ENCODE results near the gene TMEM11.

The TMEM11 gene

DNA sequence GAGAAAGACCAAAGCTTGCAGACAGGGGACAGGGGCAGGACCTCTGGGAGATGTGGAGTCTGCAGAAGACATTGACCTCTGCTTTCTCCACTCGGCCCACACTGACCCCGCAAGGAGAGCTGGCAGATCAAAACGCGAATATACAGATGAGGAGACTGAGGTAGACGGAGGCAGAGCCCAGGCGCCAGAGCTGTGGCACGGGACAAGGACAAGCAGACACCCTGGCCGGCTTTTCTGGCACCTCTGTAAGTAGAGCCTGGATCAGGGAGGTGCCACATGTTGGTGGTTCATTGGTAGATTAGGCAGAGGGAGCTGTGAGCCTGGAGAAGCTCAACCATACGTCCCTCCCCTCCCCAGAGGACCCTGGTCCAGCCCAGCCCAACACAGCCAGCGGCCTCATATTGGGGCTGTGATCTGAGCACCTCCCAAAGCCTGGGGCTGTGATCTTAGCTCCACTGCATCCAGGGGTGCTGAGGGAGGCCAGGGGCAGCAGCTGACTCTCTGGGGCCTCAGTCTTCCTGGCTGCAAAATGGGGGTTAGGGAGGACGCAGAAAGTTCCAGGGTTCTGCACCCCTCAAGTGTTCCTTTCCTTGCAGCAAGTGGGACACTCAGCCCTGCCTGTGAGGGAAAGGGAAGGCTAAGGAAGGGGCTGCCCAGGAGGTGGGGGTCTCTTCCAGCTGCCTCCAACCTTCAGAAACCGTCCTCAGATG lies 35.3 kb upstream of the TMEM11 start:
- no peak overlapping the region for H3K27ac ChIP-seq
- no peak for DNase-seq
- H3K4me3 ChIP-seq (ENCODE audit: low read depth, low read length), result no peak overlapping the region
- TF ChIP-seq, protein P1, sequence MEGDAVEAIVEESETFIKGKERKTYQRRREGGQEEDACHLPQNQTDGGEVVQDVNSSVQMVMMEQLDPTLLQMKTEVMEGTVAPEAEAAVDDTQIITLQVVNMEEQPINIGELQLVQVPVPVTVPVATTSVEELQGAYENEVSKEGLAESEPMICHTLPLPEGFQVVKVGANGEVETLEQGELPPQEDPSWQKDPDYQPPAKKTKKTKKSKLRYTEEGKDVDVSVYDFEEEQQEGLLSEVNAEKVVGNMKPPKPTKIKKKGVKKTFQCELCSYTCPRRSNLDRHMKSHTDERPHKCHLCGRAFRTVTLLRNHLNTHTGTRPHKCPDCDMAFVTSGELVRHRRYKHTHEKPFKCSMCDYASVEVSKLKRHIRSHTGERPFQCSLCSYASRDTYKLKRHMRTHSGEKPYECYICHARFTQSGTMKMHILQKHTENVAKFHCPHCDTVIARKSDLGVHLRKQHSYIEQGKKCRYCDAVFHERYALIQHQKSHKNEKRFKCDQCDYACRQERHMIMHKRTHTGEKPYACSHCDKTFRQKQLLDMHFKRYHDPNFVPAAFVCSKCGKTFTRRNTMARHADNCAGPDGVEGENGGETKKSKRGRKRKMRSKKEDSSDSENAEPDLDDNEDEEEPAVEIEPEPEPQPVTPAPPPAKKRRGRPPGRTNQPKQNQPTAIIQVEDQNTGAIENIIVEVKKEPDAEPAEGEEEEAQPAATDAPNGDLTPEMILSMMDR (IDR thresholded peaks at IDR 0.05; ENCODE audit: low read depth, low read length, missing control alignments), result no peak
- H3K27me3 ChIP-seq (replicated peaks), result no peaks in the 10 kb centered on the region
- H3K36me3 ChIP-seq (replicated peaks), result no peaks in the 10 kb centered on the region
- in situ Hi-C loops (cut with HindIII; ENCODE audit: low pct_ligation_motif_present, low sequenced_read_pairs), result no loop called here

DNA sequence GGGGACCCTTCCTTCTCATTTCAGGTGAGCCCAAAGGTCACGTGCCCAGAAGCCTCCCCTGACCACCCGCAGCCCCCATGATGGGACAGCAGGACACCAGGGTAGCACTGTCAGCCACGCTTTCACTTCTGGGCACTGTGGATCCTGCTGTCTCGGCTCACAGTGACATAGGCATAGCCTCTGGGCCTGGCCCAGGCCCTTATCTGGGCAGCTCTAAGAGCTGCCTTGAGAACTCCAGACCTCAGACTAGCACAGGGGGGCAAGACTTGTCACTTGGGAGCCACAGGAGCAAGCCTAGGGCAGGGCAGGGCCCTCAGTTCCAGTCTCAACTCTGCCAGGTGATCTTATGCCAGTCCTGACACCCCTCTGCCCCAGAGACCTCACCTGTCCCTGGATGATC lies 34.5 kb upstream of the TMEM11 start:
- DNase-seq, result no peak
- TF ChIP-seq, protein P1 (IDR thresholded peaks at IDR 0.05; ENCODE audit: low read depth, low read length, missing control alignments), result no peak
- in situ Hi-C loops (cut with HindIII; ENCODE audit: low pct_ligation_motif_present, low sequenced_read_pairs), result no loop called here
- H3K4me3 ChIP-seq (ENCODE audit: low read depth, low read length), result no peak overlapping the region
- no peaks in the 10 kb centered on the region for H3K36me3 ChIP-seq (replicated peaks)
- H3K27ac ChIP-seq, result no peak overlapping the region
- no peaks in the 10 kb centered on the region for H3K27me3 ChIP-seq (replicated peaks)

DNA sequence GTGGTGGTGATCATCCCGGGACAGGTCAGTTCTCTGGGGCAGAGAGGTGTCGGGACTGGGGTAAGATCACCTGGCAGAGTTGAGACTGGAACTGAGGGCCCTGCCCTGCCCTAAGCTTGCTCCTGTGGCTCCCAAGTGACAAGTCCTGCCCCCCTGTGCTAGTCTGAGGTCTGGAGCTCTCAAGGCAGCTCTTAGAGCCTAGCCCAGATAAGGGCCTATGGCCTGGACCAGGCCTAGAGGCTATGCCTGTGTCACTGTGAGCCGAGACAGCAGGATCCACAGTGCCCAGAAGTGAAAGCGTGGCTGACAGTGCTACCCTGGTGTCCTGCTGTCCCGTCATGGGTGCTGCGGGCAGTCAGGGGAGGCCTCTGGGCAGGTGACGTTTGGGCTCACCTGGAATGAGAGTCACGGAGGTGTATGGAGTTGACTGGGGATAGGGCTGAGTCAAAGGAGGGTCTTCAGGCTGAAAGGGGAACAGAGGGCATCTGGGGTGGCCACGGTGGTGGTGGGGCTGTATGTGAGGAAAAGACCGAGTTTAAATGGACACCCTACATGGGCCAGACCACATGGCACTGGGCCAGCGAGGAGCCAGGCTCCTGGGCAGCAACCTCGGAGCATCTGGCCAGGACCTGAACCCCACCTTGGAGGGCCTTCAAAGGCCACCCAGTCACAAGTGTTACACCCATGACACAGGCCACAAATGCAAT lies 33.7 kb upstream of the TMEM11 start:
- Histone ChIP-seq H3K36me3 (replicated peaks) (no peaks in the 10 kb centered on the region), H3K4me3 (ENCODE audit: low read depth, low read length) (no peak overlapping the region), H3K27me3 (replicated peaks) (no peaks in the 10 kb centered on the region), H3K27ac (no peak overlapping the region)
- in situ Hi-C loops (cut with HindIII; ENCODE audit: low pct_ligation_motif_present, low sequenced_read_pairs), result no loop called here
- no peak for DNase-seq
- TF ChIP-seq, protein P1 (IDR thresholded peaks at IDR 0.05; ENCODE audit: low read depth, low read length, missing control alignments), result no peak

DNA sequence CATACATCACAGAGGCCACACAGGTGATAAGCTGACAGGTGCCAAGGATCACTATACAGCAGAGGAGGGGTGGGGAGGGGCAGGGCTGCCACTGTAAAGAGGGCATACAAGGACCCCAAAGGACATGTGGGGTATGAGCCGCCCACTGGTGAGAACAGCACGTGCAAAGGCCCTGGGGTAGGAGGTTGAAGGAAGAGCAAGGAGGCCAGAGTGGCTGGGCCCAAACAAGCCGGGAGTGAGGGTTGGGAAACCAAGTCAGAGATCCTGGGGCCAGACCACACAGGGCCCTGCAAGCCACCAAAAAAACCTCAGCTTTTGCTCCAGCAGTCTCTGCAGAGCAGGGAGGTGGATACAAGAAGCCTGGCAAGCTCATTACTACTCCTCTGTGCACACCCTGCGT lies 32.7 kb upstream of the TMEM11 start:
- Histone ChIP-seq H3K27ac (no peak overlapping the region), H3K4me3 (ENCODE audit: low read depth, low read length) (no peak overlapping the region), H3K27me3 (replicated peaks) (no peaks in the 10 kb centered on the region), H3K36me3 (replicated peaks) (no peaks in the 10 kb centered on the region)
- in situ Hi-C loops (cut with HindIII; ENCODE audit: low pct_ligation_motif_present, low sequenced_read_pairs), result no loop called here
- TF ChIP-seq, protein P1 (IDR thresholded peaks at IDR 0.05; ENCODE audit: low read depth, low read length, missing control alignments), result no peak
- DNase-seq, result no peak

DNA sequence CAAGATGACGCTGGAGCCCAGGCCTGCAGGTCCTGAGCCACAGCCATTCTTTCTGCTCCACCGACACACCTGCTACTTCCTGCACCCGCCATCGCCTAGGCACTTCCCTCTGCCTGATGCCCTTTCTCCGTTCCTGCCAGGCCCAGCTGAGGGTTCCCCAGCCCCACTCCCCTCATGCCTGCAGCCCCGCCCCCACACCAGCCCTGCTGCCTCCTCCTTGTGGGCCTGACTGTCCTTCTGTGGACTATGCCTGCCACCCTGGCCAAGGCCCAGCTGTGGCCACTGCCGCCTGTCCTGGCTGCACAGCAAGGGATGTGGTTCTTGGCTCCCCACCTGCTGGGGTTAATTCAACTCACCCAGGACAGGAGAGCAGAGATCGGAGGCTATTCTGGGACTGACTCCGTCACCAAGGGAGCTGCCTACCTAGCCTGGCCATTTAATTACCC lies 31.7 kb upstream of the TMEM11 start:
- Histone ChIP-seq H3K27me3 (replicated peaks) (no peaks in the 10 kb centered on the region), H3K27ac (no peak overlapping the region), H3K4me3 (ENCODE audit: low read depth, low read length) (no peak overlapping the region), H3K36me3 (replicated peaks) (no peaks in the 10 kb centered on the region)
- TF ChIP-seq, protein P1 (IDR thresholded peaks at IDR 0.05; ENCODE audit: low read depth, low read length, missing control alignments), result no peak
- in situ Hi-C loops (cut with HindIII; ENCODE audit: low pct_ligation_motif_present, low sequenced_read_pairs), result no loop called here
- no peak for DNase-seq
